ENCODE results near the gene C17orf100.

C17orf100 gene

GRCh38 chr17:6669479-6670212 is 18.1 kb downstream of the C17orf100 start:
- DNase-seq (ENCODE audit: low read depth) = no peak

GRCh38 chr17:6670571-6670970 is 19.0 kb downstream of the C17orf100 start:
- no peak for DNase-seq (ENCODE audit: low read depth)

- DNase-seq (ENCODE audit: low read depth) = no peak
Observed at GRCh38 chr17:6670999-6671398, 19.4 kb downstream of the C17orf100 start.

- no peak for DNase-seq (ENCODE audit: low read depth)
Observed at GRCh38 chr17:6671431-6671830, 19.9 kb downstream of the C17orf100 start.

- no peak for DNase-seq (ENCODE audit: low read depth)
Observed at GRCh38 chr17:6674586-6674985, 23.0 kb downstream of the C17orf100 start.

GRCh38 chr17:6675201-6675825 is 23.8 kb downstream of the C17orf100 start:
- no peak for DNase-seq (ENCODE audit: low read depth)

- DNase-seq (ENCODE audit: low read depth) = no peak
Observed at GRCh38 chr17:6676802-6677157, 25.2 kb downstream of the C17orf100 start.

- DNase-seq (ENCODE audit: low read depth) = no peak
Observed at GRCh38 chr17:6677158-6677831, 25.7 kb downstream of the C17orf100 start.

GRCh38 chr17:6677946-6678345 is 26.4 kb downstream of the C17orf100 start:
- no peak for DNase-seq (ENCODE audit: low read depth)

- DNase-seq (ENCODE audit: low read depth) = no peak
Observed at GRCh38 chr17:6679241-6679640, 27.7 kb downstream of the C17orf100 start.

- no peak for DNase-seq (ENCODE audit: low read depth)
Observed at GRCh38 chr17:6681176-6681575, 29.6 kb downstream of the C17orf100 start.

- no peak for DNase-seq (ENCODE audit: low read depth)
Observed at GRCh38 chr17:6681671-6682070, 30.1 kb downstream of the C17orf100 start.

- DNase-seq (ENCODE audit: low read depth) = no peak
Observed at GRCh38 chr17:6682339-6682738, 30.8 kb downstream of the C17orf100 start.

- no peak for DNase-seq (ENCODE audit: low read depth)
Observed at GRCh38 chr17:6683081-6683684, 31.6 kb downstream of the C17orf100 start.

- DNase-seq (ENCODE audit: low read depth) = no peak
Observed at GRCh38 chr17:6683730-6684459, 32.3 kb downstream of the C17orf100 start.

GRCh38 chr17:6684460-6684783 is 32.9 kb downstream of the C17orf100 start:
- no peak for DNase-seq (ENCODE audit: low read depth)

GRCh38 chr17:6684881-6685767 is 33.6 kb downstream of the C17orf100 start:
- DNase-seq (ENCODE audit: low read depth) = no peak

GRCh38 chr17:6686026-6686425 is 34.5 kb downstream of the C17orf100 start:
- DNase-seq (ENCODE audit: low read depth) = no peak

GRCh38 chr17:6688944-6689343 is 37.4 kb downstream of the C17orf100 start:
- DNase-seq (ENCODE audit: low read depth) = no peak

- DNase-seq (ENCODE audit: low read depth) = no peak
Observed at GRCh38 chr17:6690641-6691040, 39.1 kb downstream of the C17orf100 start.

- no peak for DNase-seq (ENCODE audit: low read depth)
Observed at GRCh38 chr17:6691546-6691945, 40.0 kb downstream of the C17orf100 start.
